OCI-LY1 (cell line): ENCODE data around the gene CMC2.

Experiments used
- H2AFZ ChIP-seq: fragments of 200-600 bp; sonication (generic), shearing (Covaris generic); 2 replicates; pipeline ENCODE4 v1.6.0; 2014; ENCODE audit warnings: antibody characterized with exemption, mild to moderate bottlenecking, low read length
- H3F3A ChIP-seq: fragments of 200-600 bp; sonication (generic), shearing (Covaris generic); 2 replicates; pipeline ENCODE4 v1.6.0; 2014; ENCODE audit warnings: mild to moderate bottlenecking, antibody characterized with exemption, low read length, moderate library complexity; ENCODE audit not compliant: insufficient read depth
- H3K27ac ChIP-seq: fragments of 200-600 bp; sonication (generic); 2 replicates; pipeline ENCODE4 v1.5.1; 2014; ENCODE audit warnings: low read length, mixed run types, mild to moderate bottlenecking, low read depth; ENCODE audit not compliant: poor library complexity, severe bottlenecking
- H3K27me3 ChIP-seq: fragments of 200-600 bp; sonication (generic); 2 replicates; pipeline ENCODE4 v1.6.0; 2014; ENCODE audit warnings: antibody characterized with exemption, mild to moderate bottlenecking, low read length, moderate library complexity; ENCODE audit not compliant: insufficient read depth
- H3K36me3 ChIP-seq: fragments of 200-600 bp; sonication (generic); 2 replicates; pipeline ENCODE4 v1.6.1; 2014; ENCODE audit warnings: mild to moderate bottlenecking, antibody characterized with exemption, low read length, moderate library complexity, mixed read lengths; ENCODE audit not compliant: insufficient read depth
- H3K4me1 ChIP-seq: fragments of 200-600 bp; sonication (generic); 2 replicates; pipeline ENCODE4 v1.5.1; 2014; ENCODE audit warnings: mild to moderate bottlenecking, low read length, moderate library complexity; ENCODE audit not compliant: insufficient read depth, severe bottlenecking
- H3K4me2 ChIP-seq: fragments of 200-600 bp; sonication (generic), shearing (Covaris generic); 2 replicates; pipeline ENCODE4 v1.6.1; 2014; ENCODE audit warnings: low read length
- H3K4me3 ChIP-seq: fragments of 200-600 bp; sonication (generic); 2 replicates; pipeline ENCODE4 v1.5.1; 2014; ENCODE audit warnings: low read length, low read depth, mild to moderate bottlenecking, mixed read lengths; ENCODE audit not compliant: poor library complexity, severe bottlenecking
- H3K79me2 ChIP-seq: fragments of 200-600 bp; shearing (Covaris generic); 2 replicates; pipeline ENCODE4 v1.6.1; 2016; ENCODE audit warnings: mixed run types, low read length, mixed read lengths; ENCODE audit not compliant: insufficient read depth
- H3K9ac ChIP-seq: fragments of 200-600 bp; sonication (generic), shearing (Covaris generic); 2 replicates; pipeline ENCODE4 v1.6.1; 2014; ENCODE audit warnings: mild to moderate bottlenecking, low read length, mixed read lengths
- H3K9me2 ChIP-seq: fragments of 200-600 bp; sonication (generic), shearing (Covaris generic); 2 replicates; pipeline ENCODE4 v1.6.1; 2014; ENCODE audit warnings: low read depth, mild to moderate bottlenecking, low read length, mixed read lengths
- H3K9me3 ChIP-seq: fragments of 200-600 bp; shearing (Covaris generic); 2 replicates; pipeline ENCODE4 v1.6.1; 2014; ENCODE audit warnings: low read length, mixed read lengths
- H4K20me1 ChIP-seq: fragments of 200-600 bp; sonication (generic), shearing (Covaris generic); 2 replicates; pipeline ENCODE4 v1.6.0; 2016; ENCODE audit warnings: mild to moderate bottlenecking, low read length; ENCODE audit not compliant: insufficient read depth
- EZH2 ChIP-seq: fragments of 200-600 bp; sonication (generic), shearing (Covaris generic); IDR thresholded peaks from 2 replicates; pipeline ENCODE4 v1.8.0; 2017; ENCODE audit warnings: borderline replicate concordance, mixed run types, mild to moderate bottlenecking, antibody characterized with exemption, low read length, moderate library complexity, mixed read lengths
- TF ChIP-seq, protein P1 (sequence below): fragments of 200-600 bp; sonication (generic), shearing (Covaris generic); IDR thresholded peaks from 2 replicates; pipeline ENCODE4 v1.5.1; 2017; ENCODE audit warnings: mild to moderate bottlenecking, antibody characterized with exemption, low read length, moderate library complexity, mixed read lengths

The CMC2 gene

GRCh38 chr16:80986557-80986956 lies 20.1 kb downstream of the CMC2 start:
- H3K9me3 ChIP-seq = no peaks in the 10 kb centered on the region
- H2AFZ ChIP-seq = no peak overlapping the region
- no peaks in the 10 kb centered on the region for H3K4me1 ChIP-seq
- H3K4me2 ChIP-seq = no peak overlapping the region
- no peaks in the 10 kb centered on the region for H3F3A ChIP-seq
- 0 out of 2 replicates have a peak, but pooled peaks cover 1% of the 10 kb centered on the region for H3K79me2 ChIP-seq
- no peaks in the 10 kb centered on the region for H3K27me3 ChIP-seq
- H4K20me1 ChIP-seq = peaks cover 2% of the 10 kb centered on the region; the same call in 1 of the 2 replicates
- no peak overlapping the region for H3K27ac ChIP-seq
- no peak overlapping the region for H3K9ac ChIP-seq
- H3K36me3 ChIP-seq = peaks cover 7% of the 10 kb centered on the region
- TF ChIP-seq, protein P1, sequence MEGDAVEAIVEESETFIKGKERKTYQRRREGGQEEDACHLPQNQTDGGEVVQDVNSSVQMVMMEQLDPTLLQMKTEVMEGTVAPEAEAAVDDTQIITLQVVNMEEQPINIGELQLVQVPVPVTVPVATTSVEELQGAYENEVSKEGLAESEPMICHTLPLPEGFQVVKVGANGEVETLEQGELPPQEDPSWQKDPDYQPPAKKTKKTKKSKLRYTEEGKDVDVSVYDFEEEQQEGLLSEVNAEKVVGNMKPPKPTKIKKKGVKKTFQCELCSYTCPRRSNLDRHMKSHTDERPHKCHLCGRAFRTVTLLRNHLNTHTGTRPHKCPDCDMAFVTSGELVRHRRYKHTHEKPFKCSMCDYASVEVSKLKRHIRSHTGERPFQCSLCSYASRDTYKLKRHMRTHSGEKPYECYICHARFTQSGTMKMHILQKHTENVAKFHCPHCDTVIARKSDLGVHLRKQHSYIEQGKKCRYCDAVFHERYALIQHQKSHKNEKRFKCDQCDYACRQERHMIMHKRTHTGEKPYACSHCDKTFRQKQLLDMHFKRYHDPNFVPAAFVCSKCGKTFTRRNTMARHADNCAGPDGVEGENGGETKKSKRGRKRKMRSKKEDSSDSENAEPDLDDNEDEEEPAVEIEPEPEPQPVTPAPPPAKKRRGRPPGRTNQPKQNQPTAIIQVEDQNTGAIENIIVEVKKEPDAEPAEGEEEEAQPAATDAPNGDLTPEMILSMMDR = no peak
- no peak for TF ChIP-seq EZH2
- no peak overlapping the region for H3K4me3 ChIP-seq
- no peaks in the 10 kb centered on the region for H3K9me2 ChIP-seq

DNA sequence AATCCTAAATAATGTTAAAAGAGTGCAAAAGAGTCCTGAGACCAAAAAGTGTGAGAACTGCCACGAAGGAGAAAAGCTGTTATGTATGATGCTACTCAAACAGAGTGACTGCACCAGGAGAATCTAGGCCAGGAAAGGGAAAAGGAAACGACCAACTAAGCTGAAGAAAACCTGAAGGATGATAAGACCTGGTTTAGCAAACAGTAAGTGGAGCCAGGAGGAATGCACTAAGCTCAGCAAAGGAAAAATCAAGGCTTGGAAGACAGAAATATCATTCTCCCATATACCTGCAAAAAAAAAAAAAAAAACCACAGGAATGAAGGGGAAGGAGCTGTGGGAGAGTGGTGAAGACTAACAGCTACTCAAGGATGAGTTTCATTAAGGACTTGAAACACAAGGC lies 21.1 kb downstream of the CMC2 start:
- Histone ChIP-seq H3K79me2 (no peaks in the 10 kb centered on the region), H3K4me1 (no peaks in the 10 kb centered on the region), H3K4me3 (no peak overlapping the region), H3K36me3 (peaks cover 13% of the 10 kb centered on the region), H3K9me3 (no peaks in the 10 kb centered on the region), H3K9me2 (no peaks in the 10 kb centered on the region), H3K4me2 (no peak overlapping the region), H3K27me3 (no peaks in the 10 kb centered on the region), H2AFZ (no peak overlapping the region), H3K9ac (no peak overlapping the region), H3K27ac (no peak overlapping the region), H4K20me1 (peaks cover 2% of the 10 kb centered on the region; the same call in 1 of the 2 replicates), H3F3A (no peaks in the 10 kb centered on the region)
- TF ChIP-seq EZH2 = no peak
- TF ChIP-seq, protein P1 = no peak

DNA sequence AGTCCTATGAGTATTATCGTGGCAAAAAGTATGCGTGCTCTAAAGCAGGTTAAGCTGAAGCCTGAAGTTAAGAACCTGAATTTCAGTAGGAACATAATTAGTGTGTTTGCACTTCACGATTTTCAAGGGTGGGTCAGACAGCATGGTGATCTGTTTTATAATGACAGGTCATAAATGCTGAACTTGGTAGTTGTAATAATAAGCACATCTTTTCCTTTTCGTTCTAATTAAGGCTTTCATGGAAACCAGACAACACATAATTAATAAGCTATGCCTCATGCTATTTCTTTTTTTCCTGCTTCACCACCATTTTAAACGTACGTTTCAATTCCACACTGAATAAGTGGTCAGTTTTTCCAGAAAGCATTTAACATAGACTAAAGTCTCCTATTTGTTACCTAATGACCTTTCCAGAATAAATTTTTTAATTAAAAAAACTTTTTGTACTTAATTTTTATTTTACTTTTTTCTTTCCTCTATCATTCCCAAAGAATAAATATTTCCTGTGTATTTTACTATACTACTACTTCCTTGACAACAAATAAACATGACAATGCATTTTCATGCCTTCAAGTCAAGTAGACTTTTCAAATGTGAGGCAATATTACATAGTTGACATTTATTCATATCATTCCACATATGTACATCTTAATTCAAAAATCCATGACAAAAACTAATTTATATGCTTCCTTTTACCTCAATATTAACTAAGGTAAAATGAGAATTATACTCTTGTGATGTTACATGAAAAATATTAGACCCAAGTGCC lies 22.4 kb downstream of the CMC2 start:
- Histone ChIP-seq H4K20me1 (peaks cover 2% of the 10 kb centered on the region; the same call in 1 of the 2 replicates), H3K9me3 (no peaks in the 10 kb centered on the region), H3K27me3 (no peaks in the 10 kb centered on the region), H3F3A (no peaks in the 10 kb centered on the region), H3K4me1 (no peaks in the 10 kb centered on the region), H3K9ac (no peak overlapping the region), H3K9me2 (no peaks in the 10 kb centered on the region), H3K4me2 (no peak overlapping the region), H3K4me3 (no peak overlapping the region), H2AFZ (no peak overlapping the region), H3K36me3 (peaks cover 20% of the 10 kb centered on the region), H3K79me2 (no peaks in the 10 kb centered on the region), H3K27ac (no peak overlapping the region)
- TF ChIP-seq, protein P1 = no peak
- no peak for TF ChIP-seq EZH2
